Measurements from ENCODE around the gene ST3GAL3. TPM values are rescaled to one million over a fixed set of nuclear protein-coding genes. Genes with fewer than 3 reads are reported as not detected.
A peak's percentile ranks its signal among the peaks of the same experiment; 100 is the strongest.

Gene ST3GAL3
- total RNA-seq, 1 donor from 2014 or later, result 5.5 TPM

GRCh38 chr1:43879414-43879813 lies 172.1 kb downstream of the ST3GAL3 start:
- ATAC-seq, result peak; percentile 36

- no peak for ATAC-seq
Measured at GRCh38 chr1:43879996-43880395, 172.7 kb downstream of the ST3GAL3 start.

DNA sequence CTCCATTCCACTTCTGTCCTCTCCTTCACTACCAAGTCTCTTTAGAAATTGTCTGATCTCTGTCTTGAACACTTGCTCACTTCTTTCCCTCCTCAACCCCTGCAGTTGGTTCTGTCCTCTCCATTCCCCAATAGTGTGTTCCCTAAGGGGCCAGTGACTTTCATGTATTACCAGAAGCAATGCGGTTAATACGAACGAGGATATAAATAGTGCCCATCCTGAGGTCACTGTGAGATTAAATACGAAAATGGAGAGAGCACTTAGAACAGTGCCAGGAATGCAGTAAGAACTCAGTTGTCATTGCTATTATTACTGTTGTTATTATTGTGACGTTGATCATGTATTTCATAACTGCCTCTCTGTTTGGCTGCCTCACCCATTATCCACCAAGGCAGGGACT lies 173.3 kb downstream of the ST3GAL3 start:
- ATAC-seq, result no peak

GRCh38 chr1:43881415-43881814 lies 174.1 kb downstream of the ST3GAL3 start:
- ATAC-seq, result no peak

DNA sequence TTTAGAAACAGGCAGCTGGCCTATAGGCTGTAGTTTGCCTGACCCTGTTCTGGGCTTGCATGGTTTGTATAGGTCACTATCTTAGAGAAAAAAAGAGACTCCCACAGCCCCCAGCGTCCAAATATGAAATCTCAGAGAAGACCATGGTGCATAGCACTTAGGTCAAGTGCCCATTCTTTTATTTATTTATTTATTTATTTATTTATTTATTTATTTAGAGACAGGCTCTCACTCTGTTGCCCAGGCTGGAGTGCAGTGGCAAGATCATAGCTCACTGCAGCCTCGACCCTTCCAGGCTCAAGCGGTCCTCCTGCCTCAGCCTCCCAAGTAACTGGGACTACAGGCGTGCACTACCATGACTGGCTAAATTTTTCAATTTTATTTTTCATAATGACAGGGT lies 175.4 kb downstream of the ST3GAL3 start:
- no peak for ATAC-seq

DNA sequence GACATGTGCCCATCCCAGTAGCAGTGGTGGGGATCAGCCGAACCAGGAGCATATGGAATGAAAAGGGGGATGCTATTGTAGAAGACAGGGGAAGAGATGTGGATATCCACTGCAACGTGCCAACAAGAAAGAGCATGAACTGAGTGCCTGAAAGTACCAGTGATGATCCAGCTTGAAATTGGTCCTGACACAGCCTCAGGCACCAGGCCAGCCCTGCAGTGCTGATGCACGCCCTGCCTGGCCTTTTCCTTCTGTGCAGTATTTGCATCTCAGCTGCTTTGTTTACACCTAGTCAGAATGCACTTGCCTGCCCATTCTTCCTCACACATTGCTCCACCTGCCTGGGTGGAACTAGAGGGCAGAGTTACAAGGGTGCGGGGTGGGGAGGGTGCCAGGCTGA lies 176.0 kb downstream of the ST3GAL3 start:
- peak; percentile 63 for ATAC-seq

GRCh38 chr1:43885279-43885801 lies 178.0 kb downstream of the ST3GAL3 start:
- ATAC-seq, result peak; percentile 85

DNA sequence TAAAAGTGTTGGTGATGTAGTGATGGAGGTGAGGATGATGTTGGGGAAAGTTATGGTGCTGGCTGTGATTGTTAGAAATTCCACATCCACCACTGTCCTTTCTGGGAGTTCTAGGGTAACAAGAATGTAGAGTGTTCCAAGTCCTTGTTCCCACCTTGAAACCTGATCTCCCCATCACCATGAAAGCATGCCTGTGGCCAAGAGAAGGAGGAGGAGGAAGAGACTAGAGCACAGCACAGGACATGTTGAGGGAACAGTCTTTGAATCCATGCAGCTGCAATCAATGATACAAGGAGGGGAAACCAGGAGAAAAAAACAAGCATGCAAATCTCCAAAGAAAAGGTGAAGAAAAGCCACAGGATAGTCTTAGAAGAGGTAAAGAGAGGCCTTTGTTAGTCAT lies 180.4 kb downstream of the ST3GAL3 start:
- no peak for ATAC-seq

DNA sequence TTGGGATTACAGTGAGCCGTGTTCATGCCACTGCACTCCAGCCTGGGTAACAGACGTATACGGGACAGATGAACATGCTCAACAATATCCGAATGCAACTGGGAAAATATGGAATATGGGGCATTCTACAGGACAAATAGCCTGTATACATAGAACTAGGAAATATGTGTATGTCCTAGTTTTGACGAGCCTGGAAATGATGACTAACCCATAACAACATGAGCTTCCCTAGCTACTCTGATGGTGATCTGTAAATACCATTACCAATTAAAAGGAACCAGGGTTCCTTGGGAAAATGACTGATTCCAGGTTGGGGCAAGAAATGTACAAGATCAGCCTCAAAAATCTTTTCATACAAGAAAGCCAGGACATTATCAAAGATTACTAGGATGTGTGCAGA lies 183.5 kb downstream of the ST3GAL3 start:
- no peak for ATAC-seq

DNA sequence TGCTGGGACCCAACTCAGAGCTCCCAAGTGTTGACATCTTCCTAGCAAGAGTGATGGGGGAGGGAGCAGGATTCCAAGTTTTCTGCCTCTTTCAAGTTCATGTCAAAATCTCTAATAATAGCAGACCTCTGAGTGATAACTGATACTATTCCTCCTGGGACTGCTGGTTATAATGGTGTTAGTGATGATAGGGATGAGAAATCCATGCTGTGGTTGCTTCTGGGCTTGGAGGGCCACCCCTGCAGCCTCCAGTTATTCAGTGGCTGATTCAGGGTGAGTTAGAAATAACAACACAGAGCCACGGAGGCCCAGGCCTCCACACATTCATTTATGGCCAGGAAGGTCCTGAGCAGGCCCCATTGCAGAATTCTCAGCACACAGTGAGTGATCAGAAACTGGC lies 185.7 kb downstream of the ST3GAL3 start:
- ATAC-seq, result no peak

GRCh38 chr1:43898981-43899380 lies 191.6 kb downstream of the ST3GAL3 start:
- no peak for ATAC-seq

GRCh38 chr1:43900386-43900785 lies 193.1 kb downstream of the ST3GAL3 start:
- no peak for ATAC-seq

DNA sequence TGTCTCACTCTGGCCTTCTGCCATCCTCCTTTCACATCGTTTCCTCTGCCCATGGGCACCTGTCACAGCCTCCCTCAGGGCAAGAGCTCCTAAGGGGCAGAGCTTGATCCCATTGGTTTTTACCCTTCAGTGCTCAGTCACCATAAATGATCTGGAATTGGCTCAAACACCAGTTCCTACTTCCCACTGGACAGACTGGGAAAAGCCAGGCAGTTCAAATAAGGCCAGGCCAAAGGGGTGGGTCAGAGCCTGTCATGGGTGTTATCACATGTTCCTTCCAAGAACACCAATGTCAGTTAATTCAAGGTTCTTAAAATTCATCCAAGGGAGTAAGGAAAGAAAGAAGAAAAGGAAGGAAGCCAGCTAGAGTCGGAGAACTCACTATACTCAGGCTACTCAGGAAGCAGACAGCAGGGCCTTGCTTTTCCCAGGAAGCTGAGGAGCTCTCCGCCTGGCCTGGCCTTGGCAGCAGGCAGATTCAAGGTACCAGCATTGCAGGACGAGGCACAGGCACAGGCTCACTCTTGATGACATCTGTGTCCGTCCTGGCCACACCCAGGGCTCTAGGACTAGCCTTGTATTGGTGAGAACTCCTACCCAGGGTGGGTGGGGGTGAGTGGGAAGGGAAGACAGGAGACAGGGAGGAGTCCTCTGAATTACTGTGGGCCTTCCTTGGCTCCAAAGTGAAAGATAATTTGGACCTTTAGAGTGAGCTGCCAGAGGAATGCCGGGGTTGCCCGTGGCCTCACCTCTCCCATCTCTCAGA lies 194.0 kb downstream of the ST3GAL3 start:
- ATAC-seq, result peak; percentile 34

DNA sequence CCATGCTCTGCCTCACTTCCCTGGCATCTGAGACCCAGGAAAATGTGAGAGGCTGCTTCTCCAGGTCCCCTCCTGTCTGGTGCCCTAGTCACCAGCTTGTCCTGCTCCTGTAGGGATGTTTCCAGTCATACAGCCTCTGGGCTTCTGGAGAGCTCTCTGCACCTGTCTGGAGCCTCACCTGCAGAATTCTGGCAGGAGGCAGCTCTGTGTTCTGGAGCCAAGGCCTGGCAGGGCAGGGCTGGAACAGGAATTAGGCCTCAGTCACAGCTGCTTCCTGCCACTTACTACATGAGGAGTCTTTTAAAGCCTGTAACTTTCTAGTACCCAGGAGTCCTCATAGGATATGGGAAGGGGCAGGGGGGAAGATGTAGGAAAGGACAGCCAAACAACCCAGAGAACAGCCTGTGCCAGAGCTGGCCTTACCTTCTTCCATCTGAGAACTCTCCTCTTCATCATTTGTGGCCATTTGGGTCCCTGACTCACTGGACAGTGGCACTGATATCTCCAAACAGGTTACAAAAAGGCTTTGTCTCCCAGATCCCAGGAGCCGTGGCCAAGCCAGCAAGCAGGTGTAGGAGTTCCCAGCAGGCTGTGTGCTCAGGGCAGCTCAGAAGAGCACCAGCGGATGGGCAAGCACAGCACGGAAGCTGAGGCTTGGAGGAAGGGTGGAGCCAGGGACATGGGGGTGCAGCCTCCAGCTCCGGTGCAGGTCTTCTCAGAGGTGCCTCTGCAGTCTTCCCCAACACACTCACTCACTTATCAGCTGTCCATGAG lies 194.9 kb downstream of the ST3GAL3 start:
- peak; percentile 75 for ATAC-seq

GRCh38 chr1:43904660-43905551 lies 197.6 kb downstream of the ST3GAL3 start:
- ATAC-seq, result no peak

DNA sequence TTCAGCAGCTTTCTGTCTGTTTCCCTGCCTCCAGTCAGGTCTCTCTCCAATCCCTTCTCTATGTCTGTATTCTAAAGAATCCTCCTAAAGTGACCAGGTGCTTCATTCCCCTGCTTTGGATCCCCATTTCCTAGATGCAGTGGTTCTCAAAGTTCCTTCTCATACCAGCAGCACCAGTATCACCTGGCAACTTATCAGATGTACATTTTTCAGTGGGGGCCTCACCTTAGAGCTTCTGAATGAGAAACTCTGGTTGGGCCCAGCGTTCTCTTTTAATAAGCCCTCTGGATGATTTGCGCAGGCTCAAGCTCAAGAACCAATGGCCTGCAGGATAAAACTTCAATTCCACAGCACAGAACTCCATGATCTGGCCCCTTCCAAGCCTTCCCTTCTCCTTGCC lies 200.9 kb downstream of the ST3GAL3 start:
- ATAC-seq, result no peak

- no peak for ATAC-seq
Measured at GRCh38 chr1:43908858-43909257, 201.5 kb downstream of the ST3GAL3 start.

GRCh38 chr1:43910343-43910742 lies 203.0 kb downstream of the ST3GAL3 start:
- ATAC-seq, result no peak

GRCh38 chr1:43912607-43913006 lies 205.3 kb downstream of the ST3GAL3 start:
- peak; percentile 56 for ATAC-seq

DNA sequence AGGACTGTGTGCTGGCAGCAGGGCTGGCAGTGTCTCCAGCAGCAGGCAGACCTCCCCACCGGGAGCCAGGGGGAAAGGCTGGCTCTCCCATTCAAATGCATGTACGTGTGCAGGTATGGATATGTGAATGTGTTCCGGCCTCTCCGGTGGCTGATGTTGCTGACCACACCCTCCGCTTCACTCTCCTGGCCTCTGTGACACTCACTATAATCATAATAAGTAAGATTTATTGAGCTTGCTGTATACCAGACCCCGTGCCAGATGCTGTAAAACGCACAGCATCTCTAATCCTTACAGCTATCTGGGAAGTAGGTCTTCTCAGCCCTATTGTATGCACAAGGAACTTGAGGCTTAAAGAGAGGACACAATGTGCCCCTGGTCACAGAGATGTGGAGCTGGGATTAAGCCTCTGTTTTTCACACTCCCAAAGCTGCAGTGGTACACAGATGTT lies 205.7 kb downstream of the ST3GAL3 start:
- peak; percentile 42 for ATAC-seq

DNA sequence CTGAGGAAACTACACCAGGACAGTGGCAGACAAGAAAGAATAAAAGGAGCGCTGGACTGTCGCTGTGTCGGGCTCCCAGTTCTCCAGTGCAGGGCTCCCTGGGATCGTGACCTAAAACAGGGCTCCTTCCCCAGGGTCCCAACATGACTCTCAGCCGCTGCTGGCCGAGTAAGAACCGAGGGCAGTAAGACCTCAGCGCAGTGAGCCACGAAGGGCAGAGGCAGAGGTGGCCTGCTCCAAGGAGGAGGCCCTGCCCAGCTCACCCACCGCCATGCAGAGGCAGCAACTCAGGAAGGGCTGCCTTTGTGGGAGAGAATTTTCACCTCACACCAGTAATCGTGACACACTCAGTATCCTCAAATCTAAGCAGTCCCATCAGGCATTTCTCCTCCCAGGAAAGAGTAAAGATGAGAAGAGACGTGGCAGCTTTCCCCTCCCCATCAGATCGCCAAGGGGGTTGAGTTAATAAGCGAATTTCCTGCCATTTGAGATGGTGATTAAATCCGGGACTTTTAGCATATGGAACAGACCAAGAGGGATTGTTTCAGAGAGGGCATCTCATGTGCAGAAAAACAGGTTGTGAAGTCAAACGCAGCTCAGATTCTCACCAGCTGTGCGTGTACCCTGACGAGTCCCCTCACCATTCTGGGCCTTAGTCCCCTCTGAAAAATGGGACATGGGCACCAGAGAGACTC lies 206.5 kb downstream of the ST3GAL3 start:
- ATAC-seq, result no peak
